ENCODE data around the gene NRXN3. TPM values are rescaled to one million over a fixed set of nuclear protein-coding genes. Genes with fewer than 3 reads are reported as not detected.

NRXN3 gene
- total RNA-seq, 6 experiments from 2014 or later = 0.07 to 0.28 (median 0.11) TPM; not detected in 2

- DNase-seq = no peak
- Mint-ChIP-seq H3K9me3 (peaks cover 9% of the 10 kb centered on the region; the same call in 1 of the 2 replicates), H3K27ac (no peak overlapping the region), H3K4me1 (ENCODE audit: low read depth) (peaks cover 13% of the 10 kb centered on the region), H3K4me3 (no peak overlapping the region), H3K27me3 (ENCODE audit: insufficient read depth) (peaks cover 1% of the 10 kb centered on the region), H3K36me3 (ENCODE audit: low read depth) (peaks cover 10% of the 10 kb centered on the region)
- TF ChIP-seq, protein P1, sequence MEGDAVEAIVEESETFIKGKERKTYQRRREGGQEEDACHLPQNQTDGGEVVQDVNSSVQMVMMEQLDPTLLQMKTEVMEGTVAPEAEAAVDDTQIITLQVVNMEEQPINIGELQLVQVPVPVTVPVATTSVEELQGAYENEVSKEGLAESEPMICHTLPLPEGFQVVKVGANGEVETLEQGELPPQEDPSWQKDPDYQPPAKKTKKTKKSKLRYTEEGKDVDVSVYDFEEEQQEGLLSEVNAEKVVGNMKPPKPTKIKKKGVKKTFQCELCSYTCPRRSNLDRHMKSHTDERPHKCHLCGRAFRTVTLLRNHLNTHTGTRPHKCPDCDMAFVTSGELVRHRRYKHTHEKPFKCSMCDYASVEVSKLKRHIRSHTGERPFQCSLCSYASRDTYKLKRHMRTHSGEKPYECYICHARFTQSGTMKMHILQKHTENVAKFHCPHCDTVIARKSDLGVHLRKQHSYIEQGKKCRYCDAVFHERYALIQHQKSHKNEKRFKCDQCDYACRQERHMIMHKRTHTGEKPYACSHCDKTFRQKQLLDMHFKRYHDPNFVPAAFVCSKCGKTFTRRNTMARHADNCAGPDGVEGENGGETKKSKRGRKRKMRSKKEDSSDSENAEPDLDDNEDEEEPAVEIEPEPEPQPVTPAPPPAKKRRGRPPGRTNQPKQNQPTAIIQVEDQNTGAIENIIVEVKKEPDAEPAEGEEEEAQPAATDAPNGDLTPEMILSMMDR (IDR thresholded peaks at IDR 0.05) = no peak
Measured at GRCh38 chr14:79040790-79041189, 870.6 kb downstream of the NRXN3 start.

DNA sequence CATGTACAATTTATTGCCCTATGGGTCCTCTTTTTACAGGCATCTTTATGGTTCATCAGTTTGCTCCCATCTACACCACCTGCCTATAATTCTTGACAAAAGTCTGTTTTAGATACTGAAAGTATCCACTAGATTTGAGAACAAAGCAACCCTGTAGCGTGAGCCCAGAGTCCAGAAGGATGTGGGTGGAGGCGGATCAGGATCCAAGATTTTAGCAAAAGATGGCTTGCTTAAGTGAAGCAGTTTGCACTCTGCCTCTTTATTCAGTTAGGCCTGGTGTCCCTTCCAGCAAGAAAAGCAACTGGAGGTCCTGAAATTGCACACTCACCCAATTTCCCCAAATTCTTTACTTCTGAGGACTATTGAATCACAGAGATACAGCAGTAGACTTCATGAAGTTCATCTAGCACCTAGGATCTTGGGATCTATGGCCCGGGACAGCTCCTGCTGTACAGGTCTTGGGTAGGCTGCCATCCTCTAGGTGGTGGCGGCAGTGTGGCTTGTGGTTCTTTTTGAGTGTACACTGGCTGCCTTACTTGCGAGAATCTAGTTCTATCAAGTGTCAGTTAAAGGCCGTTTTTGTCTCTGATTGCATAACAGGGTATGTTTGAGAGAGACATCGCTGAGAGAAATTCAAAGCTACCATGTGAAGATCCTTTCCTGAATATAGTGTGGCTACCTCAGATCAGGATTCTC lies 873.2 kb downstream of the NRXN3 start:
- Mint-ChIP-seq H3K9me3 (peaks cover 9% of the 10 kb centered on the region; the same call in 1 of the 2 replicates), H3K36me3 (ENCODE audit: low read depth) (peaks cover 10% of the 10 kb centered on the region)

DNA sequence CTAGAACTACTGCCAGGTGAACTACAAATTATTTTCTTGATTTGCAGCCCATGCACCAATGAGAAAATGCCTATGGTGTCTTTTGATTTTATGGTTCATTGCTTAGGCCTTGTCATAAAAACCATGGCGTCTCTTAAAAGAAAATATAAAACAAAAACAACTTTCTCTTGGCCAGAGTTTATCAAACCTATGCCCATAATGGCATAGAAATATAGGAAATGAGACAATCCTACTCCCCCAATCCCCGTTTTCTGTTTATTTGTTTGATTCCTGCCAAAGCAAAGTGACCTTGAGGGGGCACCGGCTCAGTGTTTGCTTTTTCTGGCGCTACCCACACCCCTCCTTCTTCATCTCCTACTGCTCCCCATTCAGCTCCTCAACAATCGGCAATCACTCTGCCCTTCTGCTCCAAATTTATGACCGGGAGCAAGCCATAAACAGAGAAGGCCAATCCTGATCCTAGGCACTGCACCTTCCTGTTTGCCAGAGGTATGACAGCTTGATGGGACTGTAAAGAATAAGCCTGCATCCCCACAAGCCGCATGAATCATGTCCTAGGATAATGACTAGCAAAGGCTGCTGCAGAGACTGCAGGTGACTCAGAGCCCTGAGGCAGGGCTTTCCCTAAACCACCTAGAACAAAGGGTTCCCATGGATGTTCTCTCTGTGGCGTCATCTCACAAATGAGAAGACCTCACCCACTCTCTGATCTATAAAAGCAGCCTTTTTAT lies 874.9 kb downstream of the NRXN3 start:
- TF ChIP-seq, protein P1 (IDR thresholded peaks at IDR 0.05) = no peak
- peak overlapping the region; percentile 49 for H3K4me3 Mint-ChIP-seq
- peak; percentile 94 for DNase-seq
- H3K27me3 Mint-ChIP-seq (ENCODE audit: insufficient read depth) = peaks cover 1% of the 10 kb centered on the region
- peak overlapping the region; percentile 36 for H3K27ac Mint-ChIP-seq
- H3K4me1 Mint-ChIP-seq (ENCODE audit: low read depth) = peaks cover 14% of the 10 kb centered on the region
- H3K9me3 Mint-ChIP-seq = peaks cover 9% of the 10 kb centered on the region; the same call in 1 of the 2 replicates
- H3K36me3 Mint-ChIP-seq (ENCODE audit: low read depth) = peaks cover 9% of the 10 kb centered on the region

More for the DNA sequence above, 873.2 kb downstream of the NRXN3 start:
- Mint-ChIP-seq H3K27me3 (ENCODE audit: insufficient read depth) (peaks cover 1% of the 10 kb centered on the region), H3K4me1 (ENCODE audit: low read depth) (peaks cover 14% of the 10 kb centered on the region), H3K27ac (no peak overlapping the region), H3K4me3 (no peak overlapping the region)
- TF ChIP-seq, protein P1 (IDR thresholded peaks at IDR 0.05) = no peak
- no peak for DNase-seq

DNA sequence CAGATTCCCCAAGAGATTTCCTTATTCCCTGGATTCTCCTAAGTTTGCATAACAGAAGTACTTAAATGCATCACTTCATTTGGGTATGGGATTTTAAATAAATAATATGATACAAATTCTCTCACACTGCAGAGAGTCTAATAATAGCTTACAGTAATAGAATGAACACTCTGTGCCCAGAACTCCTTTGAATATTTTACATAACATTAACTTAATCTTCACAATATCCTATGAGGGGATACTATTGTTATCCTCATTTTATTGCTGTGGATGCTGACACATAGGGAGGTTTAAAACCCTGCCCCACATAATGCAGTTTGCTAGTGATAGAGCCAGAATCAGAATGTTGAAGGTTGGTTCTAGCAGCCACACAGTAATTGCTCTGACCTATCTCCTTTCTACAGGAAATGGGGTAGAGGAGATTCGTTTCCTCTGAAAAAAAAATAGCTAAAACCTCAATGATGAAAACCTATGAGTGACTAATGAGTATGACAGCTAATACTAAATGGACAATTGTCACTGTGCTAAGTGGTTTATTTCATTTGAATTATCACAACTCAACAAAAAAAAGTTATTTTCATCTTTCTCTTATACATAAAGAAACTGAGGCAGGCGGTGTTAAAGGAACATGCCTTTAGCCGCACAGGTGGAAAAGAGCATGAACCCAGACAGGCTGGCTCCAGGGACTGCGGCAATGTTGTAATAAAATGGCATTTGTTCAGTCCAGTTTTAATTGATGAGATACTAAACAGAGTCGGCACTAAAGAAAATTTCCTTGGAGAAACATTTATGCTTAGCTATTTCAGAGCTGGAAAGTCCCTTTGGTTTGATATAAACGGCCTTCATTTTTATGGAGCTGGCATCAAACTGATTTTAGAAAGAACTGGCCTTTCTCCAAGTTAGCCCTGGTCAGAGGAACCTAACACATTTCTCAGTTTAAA lies 880.9 kb downstream of the NRXN3 start:
- TF ChIP-seq, protein P1 (IDR thresholded peaks at IDR 0.05) = no peak
- H3K27ac Mint-ChIP-seq = no peak overlapping the region
- H3K4me1 Mint-ChIP-seq (ENCODE audit: low read depth) = peaks cover 9% of the 10 kb centered on the region; the same call in 1 of the 2 replicates
- no peak overlapping the region for H3K4me3 Mint-ChIP-seq
- H3K36me3 Mint-ChIP-seq (ENCODE audit: low read depth) = no peaks in the 10 kb centered on the region
- peaks cover 13% of the 10 kb centered on the region for H3K27me3 Mint-ChIP-seq (ENCODE audit: insufficient read depth)
- no peak for DNase-seq
- H3K9me3 Mint-ChIP-seq = no peaks in the 10 kb centered on the region

- no peak for DNase-seq
- Mint-ChIP-seq H3K27me3 (ENCODE audit: insufficient read depth) (peaks cover 13% of the 10 kb centered on the region), H3K36me3 (ENCODE audit: low read depth) (no peaks in the 10 kb centered on the region), H3K9me3 (no peaks in the 10 kb centered on the region), H3K4me1 (ENCODE audit: low read depth) (peaks cover 14% of the 10 kb centered on the region), H3K27ac (no peak overlapping the region), H3K4me3 (no peak overlapping the region)
- TF ChIP-seq, protein P1 (IDR thresholded peaks at IDR 0.05) = no peak
Measured at GRCh38 chr14:79051742-79052141, 881.6 kb downstream of the NRXN3 start.
